ENCODE results near the gene RBP2.

The RBP2 gene

DNA sequence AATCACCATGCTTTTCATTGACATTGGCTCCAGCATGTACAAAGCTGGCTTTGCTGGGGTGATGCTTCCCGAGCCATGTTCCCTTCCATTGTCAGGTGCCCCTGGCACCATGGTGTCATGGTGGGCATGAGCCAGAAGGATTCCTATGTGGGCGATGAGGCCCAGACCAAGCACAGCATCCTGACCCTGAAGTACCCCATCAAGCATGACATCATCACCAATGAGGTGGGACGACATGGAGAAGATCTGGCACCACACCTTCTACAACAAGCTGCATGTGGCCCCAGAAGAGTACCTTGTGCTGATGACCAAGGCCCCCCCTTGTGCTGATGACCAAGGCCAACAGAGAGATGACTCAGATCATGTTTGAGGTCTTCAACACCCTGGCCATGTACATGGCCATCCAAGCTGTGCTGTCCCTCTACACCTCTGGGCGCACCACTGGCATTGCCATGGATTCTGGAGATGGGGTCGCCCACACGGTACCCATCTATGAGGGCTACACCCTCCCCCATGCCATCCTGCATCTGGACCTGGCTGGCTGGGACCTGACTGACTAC lies 17.6 kb upstream of the RBP2 start:
- Histone ChIP-seq H3K27me3 (ENCODE audit: insufficient read depth, low read depth) (no peaks in the 10 kb centered on the region), H3K4me3 (IDR thresholded peaks at IDR 0.05; ENCODE audit: insufficient read depth, low read depth, low read length) (no peak overlapping the region), H4K20me1 (ENCODE audit: insufficient read depth) (no peaks in the 10 kb centered on the region), H3K36me3 (ENCODE audit: insufficient read depth) (no peaks in the 10 kb centered on the region), H3K27ac (no peak overlapping the region), H2AFZ (ENCODE audit: low read depth) (no peak overlapping the region), H3K9ac (no peak overlapping the region), H3K4me1 (ENCODE audit: low read depth, poor library complexity, severe bottlenecking) (no peaks in the 10 kb centered on the region), H3K4me2 (no peak overlapping the region), H3K79me2 (ENCODE audit: insufficient read depth, low read depth) (no peaks in the 10 kb centered on the region)
- TF ChIP-seq, protein P1, sequence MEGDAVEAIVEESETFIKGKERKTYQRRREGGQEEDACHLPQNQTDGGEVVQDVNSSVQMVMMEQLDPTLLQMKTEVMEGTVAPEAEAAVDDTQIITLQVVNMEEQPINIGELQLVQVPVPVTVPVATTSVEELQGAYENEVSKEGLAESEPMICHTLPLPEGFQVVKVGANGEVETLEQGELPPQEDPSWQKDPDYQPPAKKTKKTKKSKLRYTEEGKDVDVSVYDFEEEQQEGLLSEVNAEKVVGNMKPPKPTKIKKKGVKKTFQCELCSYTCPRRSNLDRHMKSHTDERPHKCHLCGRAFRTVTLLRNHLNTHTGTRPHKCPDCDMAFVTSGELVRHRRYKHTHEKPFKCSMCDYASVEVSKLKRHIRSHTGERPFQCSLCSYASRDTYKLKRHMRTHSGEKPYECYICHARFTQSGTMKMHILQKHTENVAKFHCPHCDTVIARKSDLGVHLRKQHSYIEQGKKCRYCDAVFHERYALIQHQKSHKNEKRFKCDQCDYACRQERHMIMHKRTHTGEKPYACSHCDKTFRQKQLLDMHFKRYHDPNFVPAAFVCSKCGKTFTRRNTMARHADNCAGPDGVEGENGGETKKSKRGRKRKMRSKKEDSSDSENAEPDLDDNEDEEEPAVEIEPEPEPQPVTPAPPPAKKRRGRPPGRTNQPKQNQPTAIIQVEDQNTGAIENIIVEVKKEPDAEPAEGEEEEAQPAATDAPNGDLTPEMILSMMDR (conservative IDR thresholded peaks at IDR 0.05; ENCODE audit: low read depth, low read length) = no peak

DNA sequence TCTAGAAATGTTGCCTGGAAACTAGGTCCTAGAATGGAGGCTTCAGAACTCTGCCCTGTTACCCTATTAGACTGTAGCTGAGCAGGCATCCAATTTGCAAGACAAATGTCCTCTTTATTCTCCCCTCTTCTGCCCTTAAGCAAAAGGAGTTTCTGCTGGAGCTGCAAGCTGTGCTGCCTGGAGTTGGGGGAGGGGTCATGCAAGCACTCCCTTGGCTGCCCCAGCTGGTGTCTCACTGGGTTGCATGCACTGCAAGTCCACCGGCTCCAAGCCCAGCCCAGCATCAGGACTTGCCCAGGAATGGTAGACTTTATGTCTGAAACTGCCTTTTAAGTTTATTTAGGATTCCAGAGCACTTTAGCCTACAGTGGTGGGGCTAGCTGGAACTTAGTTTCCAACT lies 15.7 kb upstream of the RBP2 start:
- TF ChIP-seq, protein P1 (conservative IDR thresholded peaks at IDR 0.05; ENCODE audit: low read depth, low read length) = no peak

DNA sequence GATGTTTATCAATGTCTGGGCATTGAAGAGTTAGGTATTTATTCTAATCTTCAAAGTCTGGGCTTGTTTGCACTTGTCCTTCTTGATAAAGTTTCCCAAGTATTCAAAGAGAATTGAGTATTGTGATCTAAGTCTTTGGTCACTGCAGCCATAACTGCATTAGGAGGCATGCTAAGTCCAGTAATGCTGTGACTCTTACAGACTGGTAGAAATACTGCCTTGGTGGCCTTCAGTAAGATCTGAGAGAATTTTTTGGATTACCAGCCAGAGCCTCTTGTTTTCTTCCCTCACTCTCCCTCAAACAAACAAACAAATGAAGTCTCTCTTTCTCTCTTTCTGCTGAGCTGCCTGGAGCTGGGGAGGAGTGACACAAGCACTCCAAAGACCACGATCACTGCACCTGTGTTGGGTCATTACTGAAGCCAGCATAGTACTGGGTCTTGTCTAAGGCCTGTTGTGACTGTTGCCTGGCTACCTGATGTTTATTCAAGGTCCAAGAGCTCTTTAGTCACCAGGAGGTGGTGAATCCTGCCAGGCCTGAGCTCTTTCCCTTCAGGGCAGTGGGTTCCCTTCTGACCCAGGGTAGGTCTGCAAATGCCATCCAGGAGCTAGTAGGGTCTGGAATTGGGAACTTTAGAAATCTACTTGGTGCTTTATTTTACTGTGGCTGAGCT lies 14.8 kb upstream of the RBP2 start:
- TF ChIP-seq, protein P1 (conservative IDR thresholded peaks at IDR 0.05; ENCODE audit: low read depth, low read length) = no peak
- Histone ChIP-seq H3K27ac (no peak overlapping the region), H3K36me3 (ENCODE audit: insufficient read depth) (no peaks in the 10 kb centered on the region), H3K9ac (no peak overlapping the region), H3K27me3 (ENCODE audit: insufficient read depth, low read depth) (no peaks in the 10 kb centered on the region), H4K20me1 (ENCODE audit: insufficient read depth) (no peaks in the 10 kb centered on the region), H2AFZ (ENCODE audit: low read depth) (no peak overlapping the region), H3K4me3 (IDR thresholded peaks at IDR 0.05; ENCODE audit: insufficient read depth, low read depth, low read length) (no peak overlapping the region), H3K79me2 (ENCODE audit: insufficient read depth, low read depth) (no peaks in the 10 kb centered on the region), H3K4me1 (ENCODE audit: low read depth, poor library complexity, severe bottlenecking) (no peaks in the 10 kb centered on the region), H3K4me2 (no peak overlapping the region)

More for the DNA sequence above, 15.7 kb upstream of the RBP2 start:
- Histone ChIP-seq H3K79me2 (ENCODE audit: insufficient read depth, low read depth) (no peaks in the 10 kb centered on the region), H3K4me1 (ENCODE audit: low read depth, poor library complexity, severe bottlenecking) (no peaks in the 10 kb centered on the region), H3K4me3 (IDR thresholded peaks at IDR 0.05; ENCODE audit: insufficient read depth, low read depth, low read length) (no peak overlapping the region), H2AFZ (ENCODE audit: low read depth) (no peak overlapping the region), H3K4me2 (no peak overlapping the region), H3K9ac (no peak overlapping the region), H3K36me3 (ENCODE audit: insufficient read depth) (no peaks in the 10 kb centered on the region), H4K20me1 (ENCODE audit: insufficient read depth) (no peaks in the 10 kb centered on the region), H3K27me3 (ENCODE audit: insufficient read depth, low read depth) (no peaks in the 10 kb centered on the region), H3K27ac (no peak overlapping the region)

DNA sequence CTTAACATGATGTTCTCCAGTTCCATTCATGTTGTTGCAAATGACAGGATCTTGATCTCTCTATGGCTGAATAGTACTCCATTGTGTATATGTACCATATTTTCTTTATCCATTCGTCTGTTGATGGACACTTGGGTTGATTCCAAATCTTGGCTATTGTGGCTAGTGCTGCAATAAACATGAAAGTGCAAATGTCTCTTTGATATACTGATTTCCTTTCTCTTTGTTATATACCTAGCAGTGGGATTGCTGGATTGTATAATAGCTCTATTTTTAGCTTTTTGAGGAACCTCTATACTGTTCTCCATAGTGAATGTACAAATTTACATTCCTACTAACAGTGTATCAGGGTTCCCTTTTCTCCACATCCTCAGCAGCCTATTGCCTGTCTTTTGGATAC lies 5.9 kb upstream of the RBP2 start:
- no peak overlapping the region for H3K9ac ChIP-seq
- TF ChIP-seq, protein P1 (conservative IDR thresholded peaks at IDR 0.05; ENCODE audit: low read depth, low read length) = no peak
- H3K4me2 ChIP-seq = no peak overlapping the region
- no peaks in the 10 kb centered on the region for H3K36me3 ChIP-seq (ENCODE audit: insufficient read depth)
- no peak overlapping the region for H3K27ac ChIP-seq
- peaks cover 3% of the 10 kb centered on the region for H3K4me1 ChIP-seq (ENCODE audit: low read depth, poor library complexity, severe bottlenecking)
- no peaks in the 10 kb centered on the region for H3K79me2 ChIP-seq (ENCODE audit: insufficient read depth, low read depth)
- no peaks in the 10 kb centered on the region for H3K27me3 ChIP-seq (ENCODE audit: insufficient read depth, low read depth)
- no peak overlapping the region for H3K4me3 ChIP-seq (IDR thresholded peaks at IDR 0.05; ENCODE audit: insufficient read depth, low read depth, low read length)
- no peaks in the 10 kb centered on the region for H4K20me1 ChIP-seq (ENCODE audit: insufficient read depth)
- H2AFZ ChIP-seq (ENCODE audit: low read depth) = no peak overlapping the region

Data from KMS-11 (cell line).